Sciatic nerve (tissue), 2 donors: ENCODE results near the gene RAB26. TPM values are rescaled to one million over a fixed set of nuclear protein-coding genes. Genes with fewer than 3 reads are reported as not detected.

ENCODE experiments used
- ATAC-seq: fragments of 200-7000 bp; cut with Tn5 transposase; one replicate; pipeline ENCODE4 v1.9.1; 2020; ENCODE audit warnings: mild to moderate bottlenecking, moderate library complexity
- DNase-seq: peaks from one replicate; pipeline ENCODE4 v3.0.0-alpha.2; 2020; ENCODE audit warnings: low spot score
- intact Hi-C: fragments of 100-400 bp; cut with DNase I; formaldehyde crosslinking; loops from one replicate; pipeline ENCODE4 v1.14.2; 2022
- total RNA-seq: library from RNA; stranded (reverse); fragmentation: NEBNext Ultra II Directional; extraction: Animal tissue kit (Norgen Biotek cat#: 25700); gene quantifications from one replicate; pipeline ENCODE4 v1.2.1, GENCODE V29; 2021
- donor health status: DM: no; HTN: no; CAD: no.
- donor health status: DM: no; HTN: no; CAD: no.

The RAB26 gene
- total RNA-seq, 1 donor from 2014 or later, result 0.40 TPM

DNA sequence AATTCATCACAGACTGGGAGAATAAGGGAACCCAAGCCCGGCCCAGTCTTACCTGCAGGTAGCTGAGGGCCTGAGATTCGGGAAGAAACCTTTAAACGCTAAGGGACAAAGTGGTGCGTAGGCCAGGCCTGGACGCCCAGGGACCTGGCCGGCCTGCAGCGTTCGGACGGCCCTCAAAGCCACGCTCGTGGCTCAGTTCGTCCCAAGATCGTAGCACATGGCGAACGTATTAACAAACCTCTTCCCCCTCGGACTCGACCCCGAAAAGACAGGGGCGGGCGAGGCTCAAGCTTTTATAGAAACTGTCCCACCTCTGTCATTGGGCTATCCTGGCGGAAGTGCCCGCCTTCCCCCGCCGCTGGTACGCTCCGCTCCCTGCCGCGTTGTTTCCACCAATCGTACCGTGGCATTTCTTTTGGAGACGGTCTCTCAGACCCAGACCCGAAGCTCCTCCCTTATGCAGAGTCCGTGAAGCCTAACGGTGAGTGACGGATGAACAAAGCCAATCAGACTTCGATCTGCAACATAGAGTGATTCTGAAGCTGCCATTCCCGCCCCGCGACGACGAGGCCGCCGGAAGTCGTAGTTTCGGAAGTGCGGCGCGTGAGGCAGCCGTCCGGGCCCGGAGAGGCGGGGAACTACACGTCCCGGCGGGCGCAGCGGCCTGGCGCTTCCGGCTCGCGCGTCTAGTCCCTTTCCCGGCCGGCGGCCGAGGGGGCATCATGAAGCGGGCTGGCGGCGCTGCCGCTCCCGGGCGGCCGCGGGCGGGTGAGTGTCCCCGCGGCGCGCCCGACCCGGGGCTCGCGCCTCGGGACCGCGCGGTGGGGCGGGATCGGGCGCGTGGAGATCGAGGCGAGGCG is 6.9 kb downstream of the RAB26 start, which contains the start of gene TRAF7:
Gene TRAF7, plus strand, starts transcription at position 692 of the 860 bp plus-strand sequence. CDS start 8,139 bp downstream, outside the sequence.
- peak; percentile 91 for ATAC-seq
- peak; percentile 98 for DNase-seq
- intact Hi-C loops, result no loop called here

DNA sequence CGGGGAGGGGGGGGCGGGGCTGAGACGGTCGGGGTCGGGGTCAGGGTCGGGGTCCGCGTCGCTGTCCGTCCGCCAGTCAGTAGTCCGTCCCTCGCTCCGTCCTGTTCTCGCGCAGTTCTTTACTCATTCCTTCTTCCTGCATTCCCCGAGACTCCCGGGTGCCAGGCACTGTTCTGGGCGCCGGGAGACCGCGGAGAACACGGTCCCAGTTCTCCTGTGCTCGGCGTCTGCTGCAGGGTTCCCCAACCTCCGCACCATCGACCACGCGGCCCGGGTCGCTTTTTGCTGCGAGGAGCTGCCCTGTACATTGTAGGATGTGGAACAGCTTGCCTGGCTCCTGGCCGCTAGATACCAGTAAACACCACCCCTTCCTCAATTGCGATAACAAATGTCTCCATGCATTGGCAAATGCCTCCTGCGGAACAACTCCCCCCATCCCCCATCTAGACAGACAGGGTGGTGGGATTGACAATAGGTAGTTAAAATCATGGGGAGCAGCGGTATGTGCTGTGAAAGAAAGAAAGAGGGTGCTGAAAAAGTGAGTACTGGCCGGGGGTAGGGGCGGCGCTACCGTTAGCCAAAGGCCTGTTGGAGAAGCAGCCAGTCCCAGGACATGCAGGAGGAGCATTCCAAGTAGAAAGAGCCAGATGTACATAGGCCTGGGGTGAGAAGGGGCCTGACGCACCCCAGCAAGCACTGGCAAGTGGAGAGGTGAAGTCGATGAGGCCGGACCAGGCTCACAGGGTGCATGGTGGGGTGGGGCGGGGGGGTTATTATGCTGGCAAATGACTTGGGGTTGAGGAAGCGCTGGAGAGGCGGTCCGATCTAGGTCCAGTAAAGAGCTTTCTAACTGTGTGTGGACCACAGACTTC is 7.8 kb downstream of the RAB26 start:
- intact Hi-C loops, result no loop called here
- ATAC-seq, result no peak
- DNase-seq, result peak; percentile 64

DNA sequence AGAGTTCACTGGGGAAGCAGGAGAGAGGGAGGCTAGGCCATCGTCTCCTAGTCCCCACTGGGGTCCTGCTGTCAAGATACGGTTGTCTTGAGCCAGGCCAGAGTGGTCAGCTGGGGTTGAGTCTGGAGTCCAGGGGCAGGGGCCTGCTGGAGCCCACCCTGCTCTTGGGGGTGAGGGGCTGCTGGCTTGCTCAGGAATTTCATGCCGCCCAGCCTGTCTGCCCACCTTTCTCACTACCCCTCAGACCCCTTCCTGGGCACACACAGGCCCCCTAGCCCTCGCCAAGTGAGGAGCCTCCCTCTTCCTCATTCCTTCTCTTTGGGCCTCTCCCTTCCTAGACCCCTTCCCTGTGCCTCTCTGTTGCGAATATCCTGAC is 8.4 kb downstream of the RAB26 start:
- DNase-seq, result no peak
- no peak for ATAC-seq
- intact Hi-C loops, result no loop called here

DNA sequence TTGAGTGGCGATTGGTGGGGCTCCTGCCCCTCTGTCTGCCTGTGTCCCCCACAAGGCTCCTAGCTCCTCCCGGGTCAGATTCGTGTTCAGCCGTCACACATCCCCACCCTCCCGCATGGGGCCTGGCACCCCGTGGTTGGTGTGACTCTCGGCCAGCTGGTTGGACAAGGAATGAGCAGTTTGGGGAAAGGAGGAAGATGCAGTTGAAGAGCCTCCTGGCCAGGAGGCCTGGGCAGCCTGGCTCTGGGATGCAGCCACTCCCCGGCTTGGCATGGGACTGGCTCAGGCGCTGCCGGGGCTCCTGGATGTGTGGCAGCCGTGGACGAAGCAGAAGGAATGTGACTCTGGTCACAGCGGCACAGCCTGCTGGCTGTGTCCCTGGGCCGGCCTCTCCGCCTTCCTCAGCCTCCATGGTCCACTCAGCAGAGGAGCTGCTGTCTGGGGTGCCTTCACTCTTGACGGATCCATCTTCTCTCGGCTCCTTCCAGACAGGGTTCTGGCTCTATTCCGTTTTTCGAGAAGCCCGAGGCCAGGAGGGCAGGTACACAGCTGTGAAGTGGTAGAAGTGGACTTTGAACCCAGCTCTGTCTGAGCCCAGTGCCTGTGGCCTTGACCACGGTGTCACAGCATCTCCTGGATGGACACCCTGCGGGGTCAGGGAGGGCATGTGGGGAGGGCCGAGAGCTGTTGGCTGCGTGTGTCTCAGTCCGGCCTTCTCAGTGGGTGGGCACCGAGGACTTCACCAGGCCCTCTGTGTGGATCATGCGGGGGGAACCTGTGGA is 9.2 kb downstream of the RAB26 start:
- ATAC-seq (no peak), DNase-seq (no peak)
- intact Hi-C loops, result no loop called here

DNA sequence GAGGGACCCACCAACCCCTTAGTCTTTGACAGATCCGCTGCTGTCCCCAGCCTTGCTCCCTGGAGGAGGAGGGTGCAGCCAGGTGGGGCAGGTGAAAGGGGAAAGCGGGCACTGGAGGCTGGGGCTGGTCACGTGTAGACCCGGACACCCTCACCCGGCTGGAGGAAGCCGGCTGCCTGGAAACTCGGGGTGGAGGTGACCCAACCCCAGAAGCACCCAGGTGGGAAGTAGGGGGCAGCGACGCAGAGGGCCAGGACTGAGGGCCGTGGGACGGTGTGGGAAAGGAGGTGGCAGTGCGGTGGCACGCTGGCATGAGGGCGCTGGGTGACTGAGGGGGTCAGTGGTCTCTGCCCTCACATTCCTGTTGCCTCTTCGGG is 9.8 kb downstream of the RAB26 start:
- intact Hi-C loops, result no loop called here
- no peak for ATAC-seq
- no peak for DNase-seq

DNA sequence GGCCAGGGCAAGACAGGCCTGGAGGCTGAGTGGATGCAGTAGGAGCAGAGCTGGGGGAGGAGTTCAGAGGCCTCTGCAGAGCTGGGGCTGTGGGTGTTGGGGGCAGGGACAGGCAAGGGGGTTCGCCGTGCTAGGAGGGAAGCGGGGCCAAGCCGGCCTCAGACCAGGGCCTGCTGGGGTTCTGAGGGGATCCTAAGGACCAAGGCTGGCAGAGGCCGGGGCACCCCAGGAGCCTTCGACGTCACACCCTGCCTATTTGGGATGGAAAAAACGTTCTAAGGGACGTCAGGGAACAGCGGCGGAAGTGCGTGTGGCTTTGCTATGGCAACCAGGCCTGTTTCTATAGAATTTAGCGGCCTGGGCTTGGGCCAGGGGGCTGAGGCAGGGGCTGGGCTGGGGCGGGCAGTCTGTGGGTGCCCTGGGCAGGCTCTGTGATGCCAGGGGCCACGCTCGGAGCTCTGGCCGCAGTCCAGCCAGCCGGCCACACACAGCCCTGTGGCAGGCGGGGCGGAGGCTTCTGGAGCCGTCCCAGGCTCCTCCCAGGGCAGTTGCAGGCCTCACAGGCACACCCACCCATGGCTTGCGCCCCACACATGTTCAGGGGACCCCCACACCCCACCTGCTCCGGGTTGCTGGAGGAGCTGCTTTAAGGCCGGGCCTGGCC is 10.9 kb downstream of the RAB26 start:
- DNase-seq, result peak; percentile 85
- peak; percentile 52 for ATAC-seq
- intact Hi-C loops, result no loop called here

DNA sequence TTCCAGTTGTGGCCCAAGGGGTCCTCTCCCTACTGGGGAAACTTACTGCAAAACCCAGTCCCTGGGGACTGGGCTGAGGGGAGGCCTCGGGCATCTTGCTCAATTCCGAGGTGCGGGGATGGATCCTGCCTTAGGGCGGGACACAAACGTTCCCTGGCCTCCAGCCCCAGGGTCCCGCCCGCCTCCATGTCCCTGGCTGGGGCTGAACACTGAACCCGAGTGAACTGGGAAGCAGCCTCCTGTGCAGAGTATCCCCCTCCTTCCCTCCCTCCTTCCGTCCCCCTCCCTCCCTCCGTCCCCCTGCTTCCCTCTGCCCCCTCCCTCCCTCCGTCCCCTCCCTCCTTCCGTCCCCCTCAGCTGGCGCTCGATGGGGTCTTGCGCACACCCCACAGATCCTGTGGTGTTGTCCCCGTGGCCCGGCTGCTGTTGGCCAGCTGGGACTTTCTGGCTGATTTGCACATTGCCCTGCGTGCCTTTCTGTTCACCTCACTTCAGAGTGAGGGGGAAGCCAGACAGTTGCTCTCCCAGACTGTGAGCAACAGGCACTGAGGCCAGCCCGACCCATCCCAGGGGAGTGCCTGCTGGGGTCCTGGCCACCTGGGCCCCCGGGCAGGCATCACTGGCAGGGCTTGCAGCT is 12.6 kb downstream of the RAB26 start:
- peak; percentile 77 for ATAC-seq
- intact Hi-C loops, result no loop called here
- no peak for DNase-seq

DNA sequence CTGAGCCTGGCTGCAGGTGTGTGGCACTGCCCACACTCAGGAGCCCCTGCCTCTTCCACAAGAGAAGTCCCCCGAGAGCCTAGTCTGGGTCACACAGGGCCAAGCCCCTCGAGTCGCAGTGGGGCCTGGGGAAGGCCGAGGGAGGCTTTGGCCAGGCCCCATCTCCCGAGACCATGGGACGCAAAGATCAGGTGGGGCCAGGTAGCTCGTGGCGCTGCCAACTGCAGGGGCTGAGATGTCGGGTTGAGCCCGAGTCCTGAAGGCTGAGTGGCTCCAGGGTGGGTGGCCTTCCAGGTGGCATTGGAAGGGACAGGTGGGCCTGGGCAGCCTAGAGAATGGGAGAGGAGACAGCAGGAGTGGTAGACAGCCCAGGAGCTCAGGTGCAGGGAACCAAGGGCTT is 13.5 kb downstream of the RAB26 start:
- intact Hi-C loops, result no loop called here
- no peak for ATAC-seq
- DNase-seq, result no peak

DNA sequence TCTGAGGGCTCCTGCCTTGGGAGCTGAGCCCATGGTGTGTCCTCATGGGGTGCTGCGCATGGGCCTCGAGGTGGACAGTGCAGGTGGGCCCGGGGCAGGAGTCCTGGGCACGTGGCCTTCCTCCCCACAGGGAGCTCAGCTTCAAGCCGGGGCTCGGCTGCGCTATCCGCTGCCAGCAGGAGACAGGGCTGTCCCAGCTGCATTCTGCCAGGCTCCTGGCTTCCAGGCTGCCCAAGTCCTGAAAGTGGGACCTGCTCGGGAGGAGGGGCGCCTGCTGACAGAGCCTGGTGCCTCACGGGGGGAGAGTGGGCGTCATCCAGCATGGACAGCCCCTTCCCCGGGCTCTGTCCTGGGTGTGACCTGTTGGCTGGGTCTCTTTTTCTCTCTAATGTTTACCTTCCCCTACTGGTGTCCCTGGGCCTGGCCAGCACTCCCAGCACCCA is 14.3 kb downstream of the RAB26 start:
- no peak for ATAC-seq
- intact Hi-C loops, result no loop called here
- no peak for DNase-seq

DNA sequence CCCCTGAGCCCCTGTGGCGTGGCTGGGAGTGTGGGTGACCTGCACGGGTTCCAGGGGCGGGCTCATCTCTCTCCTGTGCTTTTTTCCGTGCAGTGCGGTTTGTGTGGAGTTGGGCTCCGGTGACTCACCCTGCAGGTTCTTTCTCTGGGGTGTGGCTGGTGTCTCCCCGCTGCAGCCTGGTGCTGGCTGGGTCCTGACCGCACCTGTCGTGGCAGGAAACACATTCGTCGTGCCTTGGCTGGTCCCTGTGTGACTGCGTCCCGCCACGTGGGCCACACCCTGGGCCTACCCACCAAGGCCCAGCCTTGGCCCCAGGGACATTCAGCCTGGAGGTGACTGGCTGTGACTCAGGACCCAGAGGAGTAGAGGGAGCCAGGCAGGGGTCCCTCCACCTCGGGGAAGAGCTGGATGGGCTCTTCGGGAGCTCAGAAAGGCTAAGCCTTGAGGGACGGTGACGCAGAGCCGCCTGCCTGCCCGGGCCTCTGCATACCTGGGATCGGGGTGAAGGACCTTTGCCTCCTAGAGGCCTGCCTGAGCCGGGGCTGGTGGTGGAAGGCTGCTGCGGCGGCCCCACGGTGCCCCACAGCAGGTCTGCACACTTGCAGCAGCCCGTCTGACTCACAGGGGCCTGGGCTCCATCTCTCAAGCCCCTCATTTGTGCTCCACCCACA is 14.9 kb downstream of the RAB26 start:
- DNase-seq (no peak), ATAC-seq (no peak)
- intact Hi-C loops, result no loop called here

DNA sequence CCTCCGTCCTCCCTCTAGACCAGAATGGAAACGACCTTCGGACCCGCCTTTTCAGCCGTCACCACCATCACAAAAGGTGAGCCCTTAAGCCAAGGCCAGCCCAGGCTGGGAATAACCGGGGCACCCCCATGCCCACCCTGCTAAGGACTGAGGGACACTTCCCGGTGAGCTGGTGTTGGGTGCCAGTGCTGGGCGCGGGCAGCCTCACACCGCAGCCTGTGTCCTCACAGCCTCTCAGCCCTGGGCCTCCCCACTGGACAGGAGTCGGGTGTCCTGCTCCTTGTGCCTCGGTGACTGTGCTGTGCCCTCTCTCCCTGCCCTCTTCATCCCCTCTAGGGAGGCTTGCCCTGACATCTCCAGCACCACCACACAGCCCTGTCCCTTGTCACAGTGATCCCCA is 17.4 kb downstream of the RAB26 start:
- intact Hi-C loops, result no loop called here
- DNase-seq, result no peak
- no peak for ATAC-seq

DNA sequence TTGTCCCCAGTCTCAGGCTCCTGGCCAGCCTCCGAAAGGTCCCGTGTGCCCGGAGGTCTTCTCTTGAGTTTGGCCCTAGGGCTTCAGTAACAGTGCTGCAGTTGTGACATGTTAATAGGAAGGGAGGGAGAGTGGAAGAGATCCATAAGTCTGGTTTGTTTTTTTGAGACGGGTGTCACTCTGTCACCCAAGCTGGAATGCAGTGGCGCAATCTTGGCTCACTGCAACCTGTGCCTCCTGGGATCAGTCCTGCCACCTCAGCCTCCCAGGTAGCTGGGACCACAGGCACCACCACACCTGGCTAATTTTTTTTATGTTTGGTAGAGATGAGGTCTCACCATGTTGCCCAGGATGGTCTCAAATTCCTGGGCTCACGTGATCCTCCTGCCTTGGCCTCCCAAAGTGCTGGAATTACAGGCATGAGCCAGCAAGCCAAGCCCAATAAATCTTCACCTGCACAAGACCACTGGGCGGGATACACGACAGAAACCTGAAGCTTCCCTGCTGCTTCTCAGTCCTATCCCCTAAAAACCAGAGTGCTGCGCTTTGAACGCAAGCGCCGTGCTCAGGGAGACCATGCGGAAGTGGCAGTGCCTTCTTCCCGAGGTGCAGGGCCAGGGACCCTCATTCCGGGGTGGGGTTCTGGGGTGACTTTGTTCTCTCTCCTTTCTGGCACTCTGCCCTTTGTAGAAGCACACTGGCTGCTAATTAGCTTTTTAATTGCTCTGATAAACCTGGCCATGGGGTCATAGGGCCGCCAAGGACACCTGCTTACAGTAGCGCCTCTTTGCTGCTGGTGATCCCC is 18.0 kb downstream of the RAB26 start:
- ATAC-seq (no peak), DNase-seq (no peak)
- intact Hi-C loops, result no loop called here

DNA sequence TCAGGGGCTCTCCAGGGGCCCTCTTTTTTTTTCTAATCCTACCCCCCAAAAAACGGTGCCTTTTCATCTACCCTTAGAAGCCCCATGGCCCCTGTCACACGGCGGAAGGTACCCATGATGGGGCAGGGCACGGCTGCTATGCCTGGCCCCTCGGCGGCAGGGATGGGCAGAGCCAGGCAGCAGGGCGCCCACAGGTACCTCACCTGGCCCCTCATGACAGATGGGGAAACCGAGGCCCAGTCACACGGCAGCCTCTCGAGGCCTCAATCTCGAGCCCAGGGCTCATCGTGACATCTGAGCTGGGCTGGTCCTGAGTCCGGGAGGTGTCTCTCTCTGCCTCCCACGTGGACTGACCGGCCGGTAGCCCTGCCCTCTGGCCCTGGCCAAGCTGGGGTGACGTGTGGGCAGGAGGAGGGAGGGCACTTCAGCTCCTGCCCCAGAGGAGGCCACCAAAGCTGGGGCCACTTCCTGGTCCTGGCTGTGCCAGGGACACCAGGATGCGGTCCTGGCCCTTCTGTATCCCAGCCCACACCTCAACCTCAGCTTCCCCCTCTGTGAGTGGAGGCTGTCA is 18.7 kb downstream of the RAB26 start:
- ATAC-seq, result no peak
- DNase-seq, result no peak
- intact Hi-C loops, result no loop called here

DNA sequence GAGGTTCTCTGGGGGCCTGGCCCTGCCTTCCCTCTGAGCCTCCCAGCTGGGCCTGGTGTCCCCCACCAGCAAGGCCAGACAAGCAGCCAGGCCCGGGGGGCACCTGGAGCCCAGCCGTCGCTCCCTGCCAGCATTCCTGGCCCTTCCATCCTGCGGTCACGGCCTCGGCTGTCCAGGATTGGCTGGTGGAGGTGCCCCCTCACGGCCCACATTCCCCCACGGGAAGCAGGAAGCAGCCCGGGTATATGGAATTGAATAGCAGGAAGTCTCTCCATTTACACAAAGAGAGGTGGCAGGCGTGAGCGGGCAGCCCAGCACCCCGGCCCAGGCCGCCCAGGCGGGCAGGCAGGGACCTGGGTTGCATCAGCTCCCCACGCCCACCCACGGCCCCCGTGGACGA is 21.7 kb downstream of the RAB26 start:
- ATAC-seq, result no peak
- no peak for DNase-seq
- intact Hi-C loops, result no loop called here

DNA sequence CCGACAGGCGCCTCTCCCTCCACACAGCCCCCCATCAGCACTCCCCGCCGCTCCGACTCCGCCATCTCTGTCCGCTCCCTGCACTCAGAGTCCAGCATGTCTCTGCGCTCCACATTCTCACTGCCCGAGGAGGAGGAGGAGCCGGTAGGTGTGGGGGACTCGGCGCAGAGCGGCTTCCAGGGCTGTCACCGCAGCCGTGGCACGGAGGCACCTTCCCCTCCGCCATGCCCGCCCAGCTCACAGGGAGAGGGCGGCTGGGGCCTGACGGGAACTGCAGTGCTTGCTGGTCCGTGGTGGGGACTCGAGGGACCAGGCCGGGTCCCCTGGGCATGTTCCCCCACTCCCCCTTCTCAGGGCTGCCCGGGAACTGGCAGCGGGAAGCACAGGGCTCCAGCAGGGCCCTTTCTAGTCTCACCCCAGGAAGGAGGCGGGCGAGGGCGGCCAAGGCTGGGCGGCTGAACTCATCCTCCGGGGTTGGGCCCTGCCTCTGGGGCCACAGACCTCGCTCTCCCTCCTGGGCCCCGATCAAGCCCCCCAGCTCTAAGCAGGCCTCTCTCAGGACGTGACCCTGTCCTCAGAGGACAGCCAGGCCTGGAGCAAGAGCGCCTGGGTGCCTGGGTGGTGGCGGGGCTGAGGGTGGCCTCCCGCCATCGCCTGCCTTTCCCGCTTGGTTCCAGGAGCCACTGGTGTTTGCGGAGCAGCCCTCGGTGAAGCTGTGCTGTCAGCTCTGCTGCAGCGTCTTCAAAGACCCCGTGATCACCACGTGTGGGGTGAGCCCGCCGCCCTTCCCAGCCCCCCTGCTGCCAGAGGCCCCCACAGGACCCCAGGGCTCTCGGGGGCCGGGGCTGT is 22.4 kb downstream of the RAB26 start:
- ATAC-seq, result no peak

DNA sequence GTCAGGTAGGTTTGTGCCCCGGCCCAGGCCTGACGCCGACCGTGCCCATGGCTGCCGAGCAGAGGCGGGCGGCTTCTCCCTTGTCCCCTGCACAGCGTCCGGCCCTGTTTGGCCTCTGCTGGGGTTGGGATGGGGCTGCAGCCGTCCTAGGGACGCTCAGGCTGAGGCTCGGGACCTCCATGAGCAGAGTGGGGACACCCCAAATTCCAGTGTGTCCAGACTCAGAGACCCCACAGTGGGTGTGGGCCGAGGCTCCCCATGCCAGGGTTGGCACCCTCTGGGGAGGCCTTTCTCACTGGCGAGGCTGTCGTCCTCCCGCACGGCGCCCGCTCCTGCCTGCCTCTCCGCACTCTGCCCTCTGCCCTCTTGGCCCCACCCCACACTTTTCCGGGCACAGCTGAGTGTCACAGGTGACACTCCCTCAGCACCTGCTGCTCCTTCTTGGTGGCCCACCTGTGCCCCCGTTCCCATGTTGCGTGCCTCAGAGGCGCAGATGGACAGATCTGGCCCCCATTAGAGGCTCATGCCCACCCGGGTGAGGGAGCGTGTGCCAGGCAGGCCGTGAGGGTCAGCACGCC is 23.3 kb downstream of the RAB26 start:
- intact Hi-C loops, result no loop called here
- DNase-seq (no peak), ATAC-seq (no peak)

More for the DNA sequence above, 22.4 kb downstream of the RAB26 start:
- intact Hi-C loops, result no loop called here
- DNase-seq, result no peak
